H1 (cell line): Measurements from ENCODE around the gene FUNDC2.

ENCODE experiments used
- CBX8 ChIP-seq: fragments of 300-800, 300-1000 bp; sonication (generic); IDR thresholded peaks from 2 replicates; pipeline ENCODE4 v1.7.1; 2016; ENCODE audit warnings: low read depth, low read length, borderline replicate concordance
- CREB1 ChIP-seq: IDR thresholded peaks from 2 replicates; pipeline ENCODE4 v1.6.1; 2012; ENCODE audit warnings: inconsistent platforms
- EP300 ChIP-seq, 2 experiments: IDR thresholded peaks; 1 replicate in 1 of 2; 2 replicates in 1 of 2; pipeline ENCODE4 v1.6.1; 2011 to 2012; ENCODE audit warnings: low read depth in 2 of 2, low read length in 2 of 2, mild to moderate bottlenecking in 2 of 2, borderline replicate concordance in 1 of 2, inconsistent platforms in 1 of 2, moderate library complexity in 1 of 2
- EZH2 ChIP-seq: fragments of 200-600 bp; sonication (generic); IDR thresholded peaks from 2 replicates; pipeline ENCODE4 v1.7.1; 2012; ENCODE audit warnings: low read depth, mild to moderate bottlenecking, moderate library complexity, low read length, inconsistent platforms; ENCODE audit not compliant: severe bottlenecking
- FOSL1 ChIP-seq: IDR thresholded peaks from 2 replicates; pipeline ENCODE4 v1.6.1; 2011; ENCODE audit warnings: mild to moderate bottlenecking, low read depth, low read length, moderate library complexity; ENCODE audit not compliant: insufficient read depth
- HDAC6 ChIP-seq: IDR thresholded peaks from one replicate; pipeline ENCODE4 v1.7.1; 2012; ENCODE audit warnings: low read depth, mild to moderate bottlenecking, inconsistent platforms, low read length, moderate library complexity
- JUN ChIP-seq: IDR thresholded peaks from 2 replicates; pipeline ENCODE4 v1.6.1; 2011; ENCODE audit warnings: low read depth, mild to moderate bottlenecking, improper control_type of control experiment, low read length
- POLR2A ChIP-seq, 2 experiments: IDR thresholded peaks; 1 replicate in 1 of 2; 2 replicates in 1 of 2; pipeline ENCODE4 v1.6.1; 2011; ENCODE audit warnings: low read depth in 2 of 2, low read length in 2 of 2, mild to moderate bottlenecking in 2 of 2; ENCODE audit errors: control extremely low read depth in 1 of 2
- SUZ12 ChIP-seq: fragments of 200-600 bp; sonication (generic); IDR thresholded peaks from 2 replicates; pipeline ENCODE4 v1.6.1; 2012; ENCODE audit warnings: mild to moderate bottlenecking, inconsistent platforms, low read length, moderate library complexity, mixed read lengths
- YY1 ChIP-seq: IDR thresholded peaks from 2 replicates; pipeline ENCODE4 v1.6.1; 2011; ENCODE audit warnings: low read depth, mild to moderate bottlenecking, low read length
- ZNF274 ChIP-seq: IDR thresholded peaks from 2 replicates; pipeline ENCODE4 v1.7.0; 2012; ENCODE audit warnings: low read length, borderline replicate concordance; ENCODE audit errors: extremely low read depth
- TF ChIP-seq, protein P1 (sequence below), 3 experiments: IDR thresholded peaks; 1 replicate in 2 of 3; 2 replicates in 1 of 3; pipeline versions ENCODE4 v1.5.1 to v1.6.1; 2011; ENCODE audit warnings: low read length in 3 of 3, mild to moderate bottlenecking in 3 of 3, inconsistent platforms in 2 of 3, low read depth in 1 of 3, moderate library complexity in 1 of 3; ENCODE audit not compliant: insufficient read depth in 1 of 3; ENCODE audit errors: control extremely low read depth in 1 of 3
- TF ChIP-seq, protein P2 (sequence below): IDR thresholded peaks from 2 replicates; pipeline ENCODE4 v1.6.1; 2012; ENCODE audit warnings: low read length, inconsistent platforms

DNA sequence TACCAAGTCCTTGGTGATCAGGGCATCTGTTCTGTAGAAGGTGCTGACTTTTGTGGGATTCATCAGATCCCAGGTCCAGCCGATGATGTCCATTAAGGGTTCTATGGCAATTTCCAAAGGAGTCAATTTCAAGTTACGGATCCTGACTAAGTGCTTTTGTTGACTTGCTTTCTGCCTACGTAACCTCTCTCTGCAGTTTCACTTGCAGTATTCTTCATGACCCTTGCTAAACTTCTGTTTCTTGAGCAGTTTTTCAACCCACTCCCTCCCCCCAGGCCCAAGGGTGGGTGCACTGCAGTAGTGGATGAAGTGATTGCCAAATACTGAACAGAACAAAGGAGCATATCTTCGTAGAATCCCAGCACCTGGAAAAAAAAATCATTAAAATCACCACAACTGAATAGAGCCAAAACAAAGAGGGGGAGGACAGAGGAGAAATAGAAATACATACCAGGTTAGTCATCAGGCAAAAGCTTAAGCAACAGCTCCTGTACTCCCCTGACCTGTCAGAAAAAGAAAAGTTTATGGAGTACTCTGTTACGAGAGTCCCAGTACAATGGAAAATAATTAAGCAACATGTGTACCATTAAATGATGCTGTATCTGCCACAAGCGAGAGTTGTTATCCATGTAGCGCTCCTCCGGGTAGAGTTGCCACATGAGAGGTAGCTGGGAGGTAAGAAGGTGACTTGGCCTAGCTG, 38.5 kb downstream of the FUNDC2 start:
- no peak for TF ChIP-seq EZH2
- TF ChIP-seq FOSL1: no peak
- TF ChIP-seq, protein P1, sequence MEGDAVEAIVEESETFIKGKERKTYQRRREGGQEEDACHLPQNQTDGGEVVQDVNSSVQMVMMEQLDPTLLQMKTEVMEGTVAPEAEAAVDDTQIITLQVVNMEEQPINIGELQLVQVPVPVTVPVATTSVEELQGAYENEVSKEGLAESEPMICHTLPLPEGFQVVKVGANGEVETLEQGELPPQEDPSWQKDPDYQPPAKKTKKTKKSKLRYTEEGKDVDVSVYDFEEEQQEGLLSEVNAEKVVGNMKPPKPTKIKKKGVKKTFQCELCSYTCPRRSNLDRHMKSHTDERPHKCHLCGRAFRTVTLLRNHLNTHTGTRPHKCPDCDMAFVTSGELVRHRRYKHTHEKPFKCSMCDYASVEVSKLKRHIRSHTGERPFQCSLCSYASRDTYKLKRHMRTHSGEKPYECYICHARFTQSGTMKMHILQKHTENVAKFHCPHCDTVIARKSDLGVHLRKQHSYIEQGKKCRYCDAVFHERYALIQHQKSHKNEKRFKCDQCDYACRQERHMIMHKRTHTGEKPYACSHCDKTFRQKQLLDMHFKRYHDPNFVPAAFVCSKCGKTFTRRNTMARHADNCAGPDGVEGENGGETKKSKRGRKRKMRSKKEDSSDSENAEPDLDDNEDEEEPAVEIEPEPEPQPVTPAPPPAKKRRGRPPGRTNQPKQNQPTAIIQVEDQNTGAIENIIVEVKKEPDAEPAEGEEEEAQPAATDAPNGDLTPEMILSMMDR (IDR thresholded peaks at IDR 0.05; ENCODE audit: control extremely low read depth in 1 of 3, insufficient read depth in 1 of 3, low read depth in 1 of 3, low read length in 3 of 3): no peak
- TF ChIP-seq POLR2A (IDR thresholded peaks at IDR 0.05; ENCODE audit: control extremely low read depth in 1 of 2, low read depth in 2 of 2, low read length in 2 of 2): no peak
- TF ChIP-seq YY1: no peak
- no peak for TF ChIP-seq EP300 (IDR thresholded peaks at IDR 0.05; ENCODE audit: borderline replicate concordance in 1 of 2, low read depth in 2 of 2, low read length in 2 of 2)
- TF ChIP-seq, protein P2, sequence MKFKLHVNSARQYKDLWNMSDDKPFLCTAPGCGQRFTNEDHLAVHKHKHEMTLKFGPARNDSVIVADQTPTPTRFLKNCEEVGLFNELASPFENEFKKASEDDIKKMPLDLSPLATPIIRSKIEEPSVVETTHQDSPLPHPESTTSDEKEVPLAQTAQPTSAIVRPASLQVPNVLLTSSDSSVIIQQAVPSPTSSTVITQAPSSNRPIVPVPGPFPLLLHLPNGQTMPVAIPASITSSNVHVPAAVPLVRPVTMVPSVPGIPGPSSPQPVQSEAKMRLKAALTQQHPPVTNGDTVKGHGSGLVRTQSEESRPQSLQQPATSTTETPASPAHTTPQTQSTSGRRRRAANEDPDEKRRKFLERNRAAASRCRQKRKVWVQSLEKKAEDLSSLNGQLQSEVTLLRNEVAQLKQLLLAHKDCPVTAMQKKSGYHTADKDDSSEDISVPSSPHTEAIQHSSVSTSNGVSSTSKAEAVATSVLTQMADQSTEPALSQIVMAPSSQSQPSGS: no peak
- no peak for TF ChIP-seq ZNF274
- no peak for TF ChIP-seq CBX8
- TF ChIP-seq JUN: no peak
- no peak for TF ChIP-seq CREB1
- TF ChIP-seq SUZ12: no peak
- no peak for TF ChIP-seq HDAC6
